ENCODE results near the gene SSUH2. TPM values are rescaled to one million over a fixed set of nuclear protein-coding genes. Genes with fewer than 3 reads are reported as not detected.

Gene SSUH2
- total RNA-seq, 1 experiment from 2014 or later, result 0.51 TPM

DNA sequence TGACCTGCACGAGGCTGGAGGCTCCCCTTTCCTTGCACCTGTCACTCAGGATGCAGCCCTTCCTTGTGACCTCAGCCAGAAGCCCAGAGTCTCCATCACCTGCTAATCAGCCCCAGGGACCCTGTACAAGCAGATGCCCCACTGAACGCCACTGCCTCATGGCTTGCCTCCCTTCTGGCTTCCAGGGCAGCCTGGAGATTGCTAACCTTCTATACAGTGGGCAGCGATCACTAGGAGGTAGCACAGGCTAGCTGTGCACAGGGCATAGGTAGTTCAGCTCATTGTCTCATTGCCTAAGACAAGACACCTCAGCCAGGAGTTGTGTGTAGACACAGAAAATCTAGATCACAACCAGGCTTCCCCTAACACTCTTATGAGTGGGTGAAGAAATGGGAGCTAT is 49.3 kb downstream of the SSUH2 start:
- TF ChIP-seq, protein P1, sequence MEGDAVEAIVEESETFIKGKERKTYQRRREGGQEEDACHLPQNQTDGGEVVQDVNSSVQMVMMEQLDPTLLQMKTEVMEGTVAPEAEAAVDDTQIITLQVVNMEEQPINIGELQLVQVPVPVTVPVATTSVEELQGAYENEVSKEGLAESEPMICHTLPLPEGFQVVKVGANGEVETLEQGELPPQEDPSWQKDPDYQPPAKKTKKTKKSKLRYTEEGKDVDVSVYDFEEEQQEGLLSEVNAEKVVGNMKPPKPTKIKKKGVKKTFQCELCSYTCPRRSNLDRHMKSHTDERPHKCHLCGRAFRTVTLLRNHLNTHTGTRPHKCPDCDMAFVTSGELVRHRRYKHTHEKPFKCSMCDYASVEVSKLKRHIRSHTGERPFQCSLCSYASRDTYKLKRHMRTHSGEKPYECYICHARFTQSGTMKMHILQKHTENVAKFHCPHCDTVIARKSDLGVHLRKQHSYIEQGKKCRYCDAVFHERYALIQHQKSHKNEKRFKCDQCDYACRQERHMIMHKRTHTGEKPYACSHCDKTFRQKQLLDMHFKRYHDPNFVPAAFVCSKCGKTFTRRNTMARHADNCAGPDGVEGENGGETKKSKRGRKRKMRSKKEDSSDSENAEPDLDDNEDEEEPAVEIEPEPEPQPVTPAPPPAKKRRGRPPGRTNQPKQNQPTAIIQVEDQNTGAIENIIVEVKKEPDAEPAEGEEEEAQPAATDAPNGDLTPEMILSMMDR (IDR thresholded peaks at IDR 0.05; ENCODE audit: unreplicated experiment), result no peak
- no peak for DNase-seq (ENCODE audit: unreplicated experiment)
- Mint-ChIP-seq H3K4me3 (ENCODE audit: unreplicated experiment) (no peak overlapping the region), H3K9me3 (ENCODE audit: unreplicated experiment) (no peaks in the 10 kb centered on the region), H3K4me1 (ENCODE audit: insufficient read depth, unreplicated experiment) (peaks cover 10% of the 10 kb centered on the region), H3K27ac (ENCODE audit: low read depth, unreplicated experiment) (peak overlapping the region; percentile 40), H3K27me3 (ENCODE audit: insufficient read depth, unreplicated experiment) (no peaks in the 10 kb centered on the region), H3K36me3 (ENCODE audit: insufficient read depth, unreplicated experiment) (no peaks in the 10 kb centered on the region)
- intact Hi-C loops (cut with micrococcal nuclease), result no loop called here
- POLR2A ChIA-PET, result no interaction called here
- CTCF ChIA-PET, result interaction anchor here (0.5 to 3.0 kb wide), 3 partner anchors 26 to 169 kb away, joined by 3 to 13 read pairs (median 4); no protein-coding TSS in a partner anchor
- no TSS peak for BruUV-seq (replicated peaks)

GRCh38 chr3:8593021-8593827 is 51.4 kb downstream of the SSUH2 start:
- Mint-ChIP-seq H3K4me3 (ENCODE audit: unreplicated experiment) (no peak overlapping the region), H3K4me1 (ENCODE audit: insufficient read depth, unreplicated experiment) (peaks cover 13% of the 10 kb centered on the region), H3K27ac (ENCODE audit: low read depth, unreplicated experiment) (no peak overlapping the region), H3K9me3 (ENCODE audit: unreplicated experiment) (no peaks in the 10 kb centered on the region), H3K27me3 (ENCODE audit: insufficient read depth, unreplicated experiment) (no peaks in the 10 kb centered on the region), H3K36me3 (ENCODE audit: insufficient read depth, unreplicated experiment) (no peaks in the 10 kb centered on the region)
- CTCF ChIA-PET, result interaction anchor here (1.5 kb wide), 1 partner anchor 32 kb away, joined by 3 read pairs; no protein-coding TSS in a partner anchor
- POLR2A ChIA-PET, result interaction anchor here (0.6 to 1.1 kb wide), 4 partner anchors 16 to 1929 kb away, joined by 3 read pairs; no protein-coding TSS in a partner anchor
- intact Hi-C loops (cut with micrococcal nuclease), result no loop called here
- no TSS peak for BruUV-seq (replicated peaks)
- TF ChIP-seq, protein P1 (IDR thresholded peaks at IDR 0.05; ENCODE audit: unreplicated experiment), result no peak
- no peak for DNase-seq (ENCODE audit: unreplicated experiment)

DNA sequence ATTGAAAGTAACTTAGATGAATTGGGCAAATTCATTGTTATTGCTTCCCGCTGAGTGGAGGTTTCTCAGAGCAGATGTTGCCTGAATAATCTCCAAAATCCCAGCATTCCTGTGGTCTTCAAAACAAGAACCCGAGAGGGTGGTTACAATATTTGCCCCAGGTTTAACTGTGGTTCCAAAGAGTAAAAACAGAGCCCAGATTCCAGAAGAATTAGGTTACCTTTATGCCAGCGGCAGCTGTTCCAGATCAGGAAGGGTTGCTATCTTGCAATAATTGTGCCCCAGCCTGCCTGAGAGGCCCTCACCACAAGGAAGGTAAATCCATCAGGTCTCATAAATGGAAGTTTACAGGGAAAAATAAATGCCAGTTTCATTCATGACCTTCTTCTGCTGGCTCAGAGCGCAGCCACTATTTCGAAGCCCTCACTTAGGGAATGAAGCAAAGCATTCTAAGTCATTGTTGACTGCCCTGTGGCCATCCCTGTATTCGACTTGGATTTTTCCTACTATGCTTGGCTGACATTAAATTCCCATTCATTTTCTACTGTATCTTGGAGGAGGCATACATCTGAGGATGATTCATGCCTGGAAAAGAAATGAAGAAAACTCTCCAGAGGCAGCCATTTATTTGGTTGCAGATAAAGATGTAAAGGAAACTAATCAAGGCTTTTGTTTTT is 54.6 kb downstream of the SSUH2 start:
- Mint-ChIP-seq H3K9me3 (ENCODE audit: unreplicated experiment) (no peaks in the 10 kb centered on the region), H3K36me3 (ENCODE audit: insufficient read depth, unreplicated experiment) (no peaks in the 10 kb centered on the region), H3K27me3 (ENCODE audit: insufficient read depth, unreplicated experiment) (no peaks in the 10 kb centered on the region), H3K4me3 (ENCODE audit: unreplicated experiment) (no peak overlapping the region), H3K27ac (ENCODE audit: low read depth, unreplicated experiment) (no peak overlapping the region), H3K4me1 (ENCODE audit: insufficient read depth, unreplicated experiment) (peaks cover 13% of the 10 kb centered on the region)
- ChIA-PET POLR2A (no interaction called here), CTCF (no interaction called here)
- TF ChIP-seq, protein P1 (IDR thresholded peaks at IDR 0.05; ENCODE audit: unreplicated experiment), result no peak
- no peak for DNase-seq (ENCODE audit: unreplicated experiment)
- no TSS peak for BruUV-seq (replicated peaks)
- intact Hi-C loops (cut with micrococcal nuclease), result no loop called here

GRCh38 chr3:8584661-8585060 is 59.9 kb downstream of the SSUH2 start:
- ChIA-PET POLR2A (no interaction called here), CTCF (interaction anchor here (0.6 to 0.7 kb wide), 2 partner anchors 10 to 1313 kb away, joined by 3 to 4 read pairs; no protein-coding TSS in a partner anchor)
- no TSS peak for BruUV-seq (replicated peaks)
- TF ChIP-seq, protein P1 (IDR thresholded peaks at IDR 0.05; ENCODE audit: unreplicated experiment), result no peak
- intact Hi-C loops (cut with micrococcal nuclease), result no loop called here
- DNase-seq (ENCODE audit: unreplicated experiment), result no peak
- no peak overlapping the region for H3K27ac Mint-ChIP-seq (ENCODE audit: low read depth, unreplicated experiment)
- H3K4me1 Mint-ChIP-seq (ENCODE audit: insufficient read depth, unreplicated experiment), result peaks cover 4% of the 10 kb centered on the region
- no peaks in the 10 kb centered on the region for H3K36me3 Mint-ChIP-seq (ENCODE audit: insufficient read depth, unreplicated experiment)
- H3K4me3 Mint-ChIP-seq (ENCODE audit: unreplicated experiment), result no peak overlapping the region
- no peaks in the 10 kb centered on the region for H3K9me3 Mint-ChIP-seq (ENCODE audit: unreplicated experiment)
- no peaks in the 10 kb centered on the region for H3K27me3 Mint-ChIP-seq (ENCODE audit: insufficient read depth, unreplicated experiment)

All from MCF 10A (cell line).